Caki2 (cell line): ENCODE data around the gene PPP1R36. TPM values are rescaled to one million over a fixed set of nuclear protein-coding genes. Genes with fewer than 3 reads are reported as not detected.
"Not testable (repeated sequence)": the region's sequence is repeated elsewhere in the genome, so short reads cannot be mapped to it uniquely, and the experiment has no call there.

Experiments used
- DNase-seq: peaks from one replicate; pipeline ENCODE4 v3.0.0-alpha.2; 2015; ENCODE audit warnings: low read depth
- in situ Hi-C: cut with HindIII; loops from 2 replicates; pipeline ENCODE4 v1.10.0; 2016; ENCODE audit warnings: low sequenced_read_pairs, low pct_unique_long_range_greater_than_20kb, mixed read lengths
- total RNA-seq: library from RNA; depleted of rRNA; stranded (reverse); fragments of >200 nt; shearing (Covaris generic); gene quantifications from 2 replicates; pipeline ENCODE4 v1.2.3, GENCODE V29; 2014; ENCODE audit warnings: low replicate concordance

PPP1R36 gene
- total RNA-seq, 1 experiment from 2014 or later = not detected

- in situ Hi-C loops = no loop called here
- DNase-seq = no peak
Measured at GRCh38 chr14:64601571-64601970, 51.8 kb downstream of the PPP1R36 start.

- DNase-seq = no peak
- in situ Hi-C loops = no loop called here
Measured at GRCh38 chr14:64602826-64603225, 53.1 kb downstream of the PPP1R36 start.

GRCh38 chr14:64604001-64604400, 54.2 kb downstream of the PPP1R36 start:
- in situ Hi-C loops = no loop called here
- DNase-seq = no peak

GRCh38 chr14:64604881-64605280, 55.1 kb downstream of the PPP1R36 start:
- DNase-seq = no peak
- in situ Hi-C loops = no loop called here

- in situ Hi-C loops = no loop called here
- DNase-seq = no peak
Measured at GRCh38 chr14:64605926-64606685, 56.3 kb downstream of the PPP1R36 start.

- no peak for DNase-seq
- in situ Hi-C loops = no loop called here
Measured at GRCh38 chr14:64610049-64610746, 60.4 kb downstream of the PPP1R36 start.

- DNase-seq = no peak
- in situ Hi-C loops = no loop called here
Measured at GRCh38 chr14:64611358-64612020, 61.7 kb downstream of the PPP1R36 start.

GRCh38 chr14:64612021-64612380, 62.2 kb downstream of the PPP1R36 start:
- peak; percentile 47 for DNase-seq
- in situ Hi-C loops = no loop called here

GRCh38 chr14:64612971-64613666, 63.4 kb downstream of the PPP1R36 start:
- DNase-seq = no peak
- in situ Hi-C loops = no loop called here

GRCh38 chr14:64614166-64614565, 64.4 kb downstream of the PPP1R36 start:
- in situ Hi-C loops = no loop called here
- no peak for DNase-seq

GRCh38 chr14:64614805-64615391, 65.1 kb downstream of the PPP1R36 start:
- in situ Hi-C loops = no loop called here
- no peak for DNase-seq

GRCh38 chr14:64617872-64618408, 68.2 kb downstream of the PPP1R36 start:
- in situ Hi-C loops, DNase-seq: not testable (repeated sequence)

GRCh38 chr14:64620910-64621309, 71.1 kb downstream of the PPP1R36 start:
- DNase-seq = no peak
- in situ Hi-C loops = no loop called here

- no peak for DNase-seq
- in situ Hi-C loops = no loop called here
Measured at GRCh38 chr14:64623554-64624165, 73.9 kb downstream of the PPP1R36 start.

GRCh38 chr14:64625386-64626232, 75.8 kb downstream of the PPP1R36 start:
- in situ Hi-C loops = no loop called here

GRCh38 chr14:64628940-64629408, 79.2 kb downstream of the PPP1R36 start:
- in situ Hi-C loops = no loop called here
- no peak for DNase-seq

More at GRCh38 chr14:64625386-64626232, 75.8 kb downstream of the PPP1R36 start:
- no peak for DNase-seq

GRCh38 chr14:64630778-64631177, 81.0 kb downstream of the PPP1R36 start:
- no peak for DNase-seq
- in situ Hi-C loops = no loop called here
